ENCODE data around the gene FIGN.

The FIGN gene

GRCh38 chr2:163675388-163675787, 60.4 kb downstream of the FIGN start:
- no peak overlapping the region for H3K9ac ChIP-seq (ENCODE audit: insufficient read length)
- H3K36me3 ChIP-seq (ENCODE audit: insufficient read depth, low read length), result no peaks in the 10 kb centered on the region
- no peak overlapping the region for H3K27ac ChIP-seq
- no peaks in the 10 kb centered on the region for H3K9me3 ChIP-seq (ENCODE audit: low read depth, low read length)
- no peak for TF ChIP-seq EZH2 (IDR thresholded peaks at IDR 0.05)
- no peak for TF ChIP-seq FOXP2 (optimal IDR thresholded peaks at IDR 0.05; ENCODE audit: control extremely low read depth, extremely low read length, insufficient read depth)
- TF ChIP-seq POLR2AphosphoS5 (IDR thresholded peaks at IDR 0.05; ENCODE audit: borderline replicate concordance, low read depth, low read length), result no peak
- H3K4me3 ChIP-seq, result no peak overlapping the region
- DNase-seq (ENCODE audit: low read depth, low spot score), result no peak

- Histone ChIP-seq H3K9ac (ENCODE audit: insufficient read length) (no peak overlapping the region), H3K9me3 (ENCODE audit: low read depth, low read length) (no peaks in the 10 kb centered on the region), H3K36me3 (ENCODE audit: insufficient read depth, low read length) (no peaks in the 10 kb centered on the region), H3K4me3 (no peak overlapping the region), H3K27ac (no peak overlapping the region)
- TF ChIP-seq FOXP2 (optimal IDR thresholded peaks at IDR 0.05; ENCODE audit: control extremely low read depth, extremely low read length, insufficient read depth), result no peak
- no peak for TF ChIP-seq POLR2AphosphoS5 (IDR thresholded peaks at IDR 0.05; ENCODE audit: borderline replicate concordance, low read depth, low read length)
- TF ChIP-seq EZH2 (IDR thresholded peaks at IDR 0.05), result no peak
- DNase-seq (ENCODE audit: low read depth, low spot score), result no peak
These were observed 62.3 kb downstream of the FIGN start for GRCh38 chr2:163673522-163673921.

GRCh38 chr2:163670929-163671328, 64.9 kb downstream of the FIGN start:
- H3K27ac ChIP-seq, result no peak overlapping the region
- H3K36me3 ChIP-seq (ENCODE audit: insufficient read depth, low read length), result no peaks in the 10 kb centered on the region
- H3K4me3 ChIP-seq, result no peak overlapping the region
- no peaks in the 10 kb centered on the region for H3K9me3 ChIP-seq (ENCODE audit: low read depth, low read length)
- H3K9ac ChIP-seq (ENCODE audit: insufficient read length), result no peak overlapping the region
- no peak for TF ChIP-seq POLR2AphosphoS5 (IDR thresholded peaks at IDR 0.05; ENCODE audit: borderline replicate concordance, low read depth, low read length)
- TF ChIP-seq EZH2 (IDR thresholded peaks at IDR 0.05), result no peak
- TF ChIP-seq FOXP2 (optimal IDR thresholded peaks at IDR 0.05; ENCODE audit: control extremely low read depth, extremely low read length, insufficient read depth), result no peak
- no peak for DNase-seq (ENCODE audit: low read depth, low spot score)

DNA sequence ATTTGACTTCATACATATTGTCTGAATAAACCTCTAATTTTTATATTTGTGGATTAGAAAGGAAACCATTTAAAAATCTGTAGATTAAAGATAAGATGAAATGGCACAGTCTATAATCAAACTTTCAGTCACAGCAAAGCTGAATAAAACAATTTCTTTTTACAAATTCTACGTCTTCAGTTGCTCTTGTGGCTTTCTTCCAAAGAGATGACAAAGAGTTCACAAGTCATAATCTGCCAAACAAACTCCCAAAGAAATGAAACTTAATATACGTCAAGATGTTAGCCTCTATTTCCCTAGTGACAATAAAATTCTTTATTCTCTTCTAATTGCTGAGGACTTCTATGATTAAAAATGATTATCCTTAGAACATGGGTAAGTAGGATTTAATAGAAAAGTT, 66.3 kb downstream of the FIGN start:
- TF ChIP-seq EZH2 (IDR thresholded peaks at IDR 0.05) (no peak), FOXP2 (optimal IDR thresholded peaks at IDR 0.05; ENCODE audit: control extremely low read depth, extremely low read length, insufficient read depth) (no peak)
- Histone ChIP-seq H3K27ac (no peak overlapping the region), H3K9me3 (ENCODE audit: low read depth, low read length) (no peaks in the 10 kb centered on the region), H3K4me3 (no peak overlapping the region), H3K9ac (ENCODE audit: insufficient read length) (no peak overlapping the region), H3K36me3 (ENCODE audit: insufficient read depth, low read length) (no peaks in the 10 kb centered on the region)
- no peak for DNase-seq (ENCODE audit: low read depth, low spot score)

GRCh38 chr2:163667064-163667887, 68.5 kb downstream of the FIGN start:
- no peaks in the 10 kb centered on the region for H3K36me3 ChIP-seq (ENCODE audit: insufficient read depth, low read length)
- no peak overlapping the region for H3K27ac ChIP-seq
- no peak overlapping the region for H3K4me3 ChIP-seq
- DNase-seq (ENCODE audit: low read depth, low spot score), result no peak
- H3K9me3 ChIP-seq (ENCODE audit: low read depth, low read length), result no peaks in the 10 kb centered on the region
- no peak overlapping the region for H3K9ac ChIP-seq (ENCODE audit: insufficient read length)
- TF ChIP-seq FOXP2 (optimal IDR thresholded peaks at IDR 0.05; ENCODE audit: control extremely low read depth, extremely low read length, insufficient read depth), result no peak
- TF ChIP-seq EZH2 (IDR thresholded peaks at IDR 0.05), result no peak
- TF ChIP-seq POLR2AphosphoS5 (IDR thresholded peaks at IDR 0.05; ENCODE audit: borderline replicate concordance, low read depth, low read length), result no peak

GRCh38 chr2:163665817-163666216, 70.0 kb downstream of the FIGN start:
- no peak for DNase-seq (ENCODE audit: low read depth, low spot score)
- Histone ChIP-seq H3K9ac (ENCODE audit: insufficient read length) (no peak overlapping the region), H3K4me3 (no peak overlapping the region), H3K36me3 (ENCODE audit: insufficient read depth, low read length) (no peaks in the 10 kb centered on the region), H3K9me3 (ENCODE audit: low read depth, low read length) (no peaks in the 10 kb centered on the region), H3K27ac (no peak overlapping the region)
- no peak for TF ChIP-seq POLR2AphosphoS5 (IDR thresholded peaks at IDR 0.05; ENCODE audit: borderline replicate concordance, low read depth, low read length)
- no peak for TF ChIP-seq FOXP2 (optimal IDR thresholded peaks at IDR 0.05; ENCODE audit: control extremely low read depth, extremely low read length, insufficient read depth)
- TF ChIP-seq EZH2 (IDR thresholded peaks at IDR 0.05), result no peak

GRCh38 chr2:163665051-163665450, 70.8 kb downstream of the FIGN start:
- Histone ChIP-seq H3K36me3 (ENCODE audit: insufficient read depth, low read length) (no peaks in the 10 kb centered on the region), H3K27ac (no peak overlapping the region), H3K9ac (ENCODE audit: insufficient read length) (no peak overlapping the region), H3K4me3 (no peak overlapping the region), H3K9me3 (ENCODE audit: low read depth, low read length) (no peaks in the 10 kb centered on the region)
- DNase-seq (ENCODE audit: low read depth, low spot score), result no peak
- TF ChIP-seq EZH2 (IDR thresholded peaks at IDR 0.05) (no peak), FOXP2 (optimal IDR thresholded peaks at IDR 0.05; ENCODE audit: control extremely low read depth, extremely low read length, insufficient read depth) (no peak), POLR2AphosphoS5 (IDR thresholded peaks at IDR 0.05; ENCODE audit: borderline replicate concordance, low read depth, low read length) (no peak)

- Histone ChIP-seq H3K36me3 (ENCODE audit: insufficient read depth, low read length) (no peaks in the 10 kb centered on the region), H3K27ac (no peak overlapping the region), H3K9ac (ENCODE audit: insufficient read length) (no peak overlapping the region), H3K9me3 (ENCODE audit: low read depth, low read length) (no peaks in the 10 kb centered on the region), H3K4me3 (no peak overlapping the region)
- no peak for DNase-seq (ENCODE audit: low read depth, low spot score)
- no peak for TF ChIP-seq POLR2AphosphoS5 (IDR thresholded peaks at IDR 0.05; ENCODE audit: borderline replicate concordance, low read depth, low read length)
- no peak for TF ChIP-seq EZH2 (IDR thresholded peaks at IDR 0.05)
- TF ChIP-seq FOXP2 (optimal IDR thresholded peaks at IDR 0.05; ENCODE audit: control extremely low read depth, extremely low read length, insufficient read depth), result no peak
These were observed 71.2 kb downstream of the FIGN start for GRCh38 chr2:163664610-163665009.

All from SK-N-MC (cell line).